ENCODE measurements around the gene IFRD2. TPM values are rescaled to one million over a fixed set of nuclear protein-coding genes. Genes with fewer than 3 reads are reported as not detected.

IFRD2 gene
- total and polyA plus RNA-seq, 9 of the 15 experiments (the other 6 are each of a cell fraction or from before 2014, with no cell fraction given) = 30.5 to 115 (median 52.8) TPM

GRCh38 chr3:50292159-50293078, at the start of gene IFRD2 (continued):
- no peak for TF ChIP-seq BRD9 (IDR thresholded peaks at IDR 0.05; ENCODE audit: low read depth, partially characterized antibody)
- TF ChIP-seq PCBP2 (IDR thresholded peaks at IDR 0.05; ENCODE audit: low read depth, low read length, poor library complexity, severe bottlenecking) = no peak
- TF ChIP-seq CREB3 (tag; conservative IDR thresholded peaks at IDR 0.05; ENCODE audit: low read depth) = peak; percentile 84
- TF ChIP-seq FOXK1 (CRISPR knock-in tag; IDR thresholded peaks at IDR 0.05; ENCODE audit: borderline replicate concordance) = no peak
- peak; percentile 89 for TF ChIP-seq KLF13 (tag; IDR thresholded peaks at IDR 0.05; ENCODE audit: borderline replicate concordance, low read depth)
- no peak for TF ChIP-seq ASH1L (IDR thresholded peaks at IDR 0.05; ENCODE audit: borderline replicate concordance, low read depth, partially characterized antibody)
- TF ChIP-seq CEBPG (CRISPR knock-in tag; IDR thresholded peaks at IDR 0.05) = peak; percentile 61; the same call in 1 of the 2 replicates
- TF ChIP-seq CEBPG (tag; conservative IDR thresholded peaks at IDR 0.05 in 1 of 2, IDR thresholded peaks at IDR 0.05 in 1 of 2) = no peak
- TF ChIP-seq ZNF253 (CRISPR knock-in tag; conservative IDR thresholded peaks at IDR 0.05) = no peak
- TF ChIP-seq TCF15 (CRISPR knock-in tag; IDR thresholded peaks at IDR 0.05) = no peak
- TF ChIP-seq ZNF445 (CRISPR knock-in tag; IDR thresholded peaks at IDR 0.05; ENCODE audit: low read depth) = no peak
- no peak for TF ChIP-seq PBX2 (CRISPR knock-in tag; IDR thresholded peaks at IDR 0.05; ENCODE audit: low read depth)
- no peak for TF ChIP-seq PBX2 (tag; conservative IDR thresholded peaks at IDR 0.05; ENCODE audit: low read depth)
- peak; percentile 19; the same call in 1 of the 2 replicates for TF ChIP-seq ZBTB26 (CRISPR knock-in tag; IDR thresholded peaks at IDR 0.05)
- TF ChIP-seq MAFF (IDR thresholded peaks at IDR 0.05; ENCODE audit: low read length) = no peak
- peak; percentile 88 for TF ChIP-seq TFAP4 (CRISPR knock-in tag; IDR thresholded peaks at IDR 0.05; ENCODE audit: borderline replicate concordance)
- TF ChIP-seq ZNF263 (CRISPR knock-in tag; IDR thresholded peaks at IDR 0.05; ENCODE audit: borderline replicate concordance) = peak; percentile 56; the same call in 1 of the 2 replicates
- no peak for TF ChIP-seq POLR3G (IDR thresholded peaks at IDR 0.05; ENCODE audit: extremely low read depth, insufficient read length, insufficient replicate concordance)
- TF ChIP-seq TEAD1 (CRISPR knock-in tag; IDR thresholded peaks at IDR 0.05) = peak in 1 of 2 experiments; percentile 92; a peak in 3 of 4 replicates
- TF ChIP-seq DNMT1 (IDR thresholded peaks at IDR 0.05) = no peak
